SK-N-SH treated with all-trans-retinoic acid at 6 μM for 48 hours (cell line): Measurements from ENCODE around the gene BRSK1.

Source experiments
- ATAC-seq: fragments of 200-7000 bp; cut with Tn5 transposase; 3 replicates; pipeline ENCODE4 v1.9.1; 2020; ENCODE audit warnings: mild to moderate bottlenecking, moderate library complexity
- ARNTL ChIP-seq: fragments of 450-650 bp; formaldehyde crosslinking; IDR thresholded peaks from 2 replicates; pipeline ENCODE4 v1.5.0; 2020; ENCODE audit warnings: low read depth, mild to moderate bottlenecking, moderate library complexity, borderline replicate concordance
- CSRNP3 ChIP-seq: fragments of 250-450 bp; sonication (Bioruptor Pico); IDR thresholded peaks from 2 replicates; pipeline ENCODE4 v1.5.1; 2021; ENCODE audit warnings: mild to moderate bottlenecking, moderate library complexity
- GLIS3 ChIP-seq: fragments of 250-450 bp; sonication (Bioruptor Pico); IDR thresholded peaks from 2 replicates; pipeline ENCODE4 v1.5.0; 2020; ENCODE audit warnings: mild to moderate bottlenecking, moderate library complexity
- ISL1 ChIP-seq: fragments of 250-450 bp; sonication (Bioruptor Pico); IDR thresholded peaks from 2 replicates; pipeline ENCODE4 v2.1.2; 2022; ENCODE audit warnings: mild to moderate bottlenecking, moderate library complexity
- OSR1 ChIP-seq: fragments of 250-450 bp; sonication (Bioruptor Pico); IDR thresholded peaks from 2 replicates; pipeline ENCODE4 v1.8.0; 2022; ENCODE audit warnings: moderate library complexity, mild to moderate bottlenecking, inconsistent platforms
- PATZ1 ChIP-seq: fragments of 250-450 bp; sonication (Bioruptor Pico); IDR thresholded peaks from 2 replicates; pipeline ENCODE4 v1.8.0; 2020; ENCODE audit warnings: mild to moderate bottlenecking, moderate library complexity, borderline replicate concordance
- POU6F1 ChIP-seq: fragments of 250-450 bp; sonication (Bioruptor Pico); IDR thresholded peaks from 2 replicates; pipeline ENCODE4 v1.8.0; 2021; ENCODE audit warnings: low read depth, mild to moderate bottlenecking, moderate library complexity, borderline replicate concordance
- PPARA ChIP-seq: fragments of 250-450 bp; sonication (Bioruptor Pico); IDR thresholded peaks from 2 replicates; pipeline ENCODE4 v1.5.0; 2020; ENCODE audit warnings: mild to moderate bottlenecking, borderline replicate concordance
- RARB ChIP-seq: fragments of 250-450 bp; sonication (Bioruptor Pico); IDR thresholded peaks from 2 replicates; pipeline ENCODE4 v1.8.0; 2021; ENCODE audit warnings: mild to moderate bottlenecking, moderate library complexity
- SNAI2 ChIP-seq: fragments of 250-450 bp; sonication (Bioruptor Pico); IDR thresholded peaks from 2 replicates; pipeline ENCODE4 v1.5.0; 2020; ENCODE audit warnings: mild to moderate bottlenecking, moderate library complexity
- TCF4 ChIP-seq: fragments of 250-450 bp; sonication (Bioruptor Pico); IDR thresholded peaks from 2 replicates; pipeline ENCODE4 v1.8.0; 2021; ENCODE audit warnings: mild to moderate bottlenecking, moderate library complexity, borderline replicate concordance
- ZC3H10 ChIP-seq: fragments of 250-450 bp; sonication (Bioruptor Pico); IDR thresholded peaks from 2 replicates; pipeline ENCODE4 v1.5.1; 2021; ENCODE audit warnings: mild to moderate bottlenecking, moderate library complexity
- ZFP30 ChIP-seq: fragments of 450-650 bp; formaldehyde crosslinking; IDR thresholded peaks from 2 replicates; pipeline ENCODE4 v1.5.0; 2022; ENCODE audit warnings: mild to moderate bottlenecking, moderate library complexity
- ZNF8 ChIP-seq: fragments of 450-650 bp; formaldehyde crosslinking; IDR thresholded peaks from 2 replicates; pipeline ENCODE4 v1.5.0; 2020; ENCODE audit warnings: mild to moderate bottlenecking, moderate library complexity

BRSK1 gene

GRCh38 chr19:55272142-55272541 lies 11.7 kb upstream of the BRSK1 start:
- TF ChIP-seq ISL1 (CRISPR knock-in tag) = no peak
- no peak for TF ChIP-seq ARNTL (CRISPR knock-in tag)
- no peak for TF ChIP-seq CSRNP3 (CRISPR knock-in tag)
- no peak for TF ChIP-seq PPARA
- TF ChIP-seq ZNF8 = no peak
- no peak for TF ChIP-seq TCF4 (CRISPR knock-in tag)
- TF ChIP-seq, all 23 proteins: peak for 0
- ATAC-seq = no peak

- no peak for ATAC-seq
- no peak for TF ChIP-seq SNAI2
- TF ChIP-seq GLIS3 (CRISPR knock-in tag) = no peak
- no peak for TF ChIP-seq POU6F1 (CRISPR knock-in tag)
- TF ChIP-seq, all 23 proteins: peak for 0
Observed at GRCh38 chr19:55273978-55274707, 9.7 kb upstream of the BRSK1 start.

GRCh38 chr19:55275851-55276719 lies 7.7 kb upstream of the BRSK1 start:
- TF ChIP-seq POU6F1 (CRISPR knock-in tag) (no peak), ARNTL (CRISPR knock-in tag) (no peak), RARB (no peak)
- ATAC-seq = no peak

GRCh38 chr19:55276720-55277430 lies 6.9 kb upstream of the BRSK1 start:
- ATAC-seq = no peak
- no peak for TF ChIP-seq OSR1
- no peak for TF ChIP-seq ZC3H10 (CRISPR knock-in tag)
- no peak for TF ChIP-seq RARB
- no peak for TF ChIP-seq CSRNP3 (CRISPR knock-in tag)
- no peak for TF ChIP-seq PPARA
- no peak for TF ChIP-seq ARNTL (CRISPR knock-in tag)
- TF ChIP-seq TCF4 (CRISPR knock-in tag) = no peak
- TF ChIP-seq PATZ1 (CRISPR knock-in tag) = no peak
- TF ChIP-seq ZFP30 (CRISPR knock-in tag) = no peak
- no peak for TF ChIP-seq POU6F1 (CRISPR knock-in tag)
- no peak for TF ChIP-seq GLIS3 (CRISPR knock-in tag)
